Neuronal stem cell (in vitro differentiated cells): ENCODE results near the gene DUSP1.

Experiments
- DNase-seq: peaks from one replicate; pipeline ENCODE4 v3.0.0-alpha.2; 2013; ENCODE audit warnings: low spot score
- H2AFZ ChIP-seq: one replicate; pipeline ENCODE4 v1.6.1; 2013; ENCODE audit warnings: mild to moderate bottlenecking, low read length, inconsistent platforms
- H2AK5ac ChIP-seq: 2 replicates; pipeline ENCODE4 v1.6.1; 2013; ENCODE audit warnings: low read depth, mild to moderate bottlenecking, inconsistent platforms, low read length, moderate library complexity, mixed read lengths
- H2BK120ac ChIP-seq: 2 replicates; pipeline ENCODE4 v1.6.1; 2013; ENCODE audit warnings: low read depth, mild to moderate bottlenecking, inconsistent platforms, low read length, moderate library complexity, mixed read lengths
- H2BK12ac ChIP-seq: one replicate; pipeline ENCODE4 v1.6.1; 2013; ENCODE audit warnings: low read length, inconsistent platforms
- H2BK15ac ChIP-seq: 2 replicates; pipeline ENCODE4 v1.6.1; 2013; ENCODE audit warnings: mild to moderate bottlenecking, low read length, inconsistent platforms, mixed read lengths
- H2BK5ac ChIP-seq: one replicate; pipeline ENCODE4 v1.6.1; 2013; ENCODE audit warnings: inconsistent platforms, mild to moderate bottlenecking, low read length, moderate library complexity
- H3K14ac ChIP-seq: one replicate; pipeline ENCODE4 v1.6.1; 2013; ENCODE audit warnings: low read length, inconsistent platforms
- H3K18ac ChIP-seq: 2 replicates; pipeline ENCODE4 v1.6.1; 2013; ENCODE audit warnings: low read length, inconsistent platforms
- H3K23ac ChIP-seq: 2 replicates; pipeline ENCODE4 v1.6.1; 2013; ENCODE audit warnings: low read depth, mild to moderate bottlenecking, mixed read lengths, low read length, inconsistent platforms; ENCODE audit not compliant: poor library complexity
- H3K27ac ChIP-seq: replicated peaks from 3 replicates; pipeline ENCODE4 v1.5.1; 2013; ENCODE audit warnings: low read length, inconsistent platforms
- H3K27me3 ChIP-seq, 3 experiments: 2 replicates each; pipeline ENCODE4 v1.6.1; 2013; ENCODE audit warnings: low read length in 3 of 3, mild to moderate bottlenecking in 2 of 3, inconsistent platforms in 1 of 3, low read depth in 1 of 3, mixed read lengths in 1 of 3, moderate library complexity in 1 of 3; ENCODE audit not compliant: control insufficient read depth in 3 of 3, insufficient read depth in 3 of 3
- H3K36me3 ChIP-seq, 2 donors: replicated peaks in 1 of 2; 2 replicates each; pipeline ENCODE4 v1.6.1; 2013; ENCODE audit warnings: low read length in 2 of 2; ENCODE audit not compliant: control insufficient read depth in 2 of 2, insufficient read depth in 2 of 2
- H3K4ac ChIP-seq: 2 replicates; pipeline ENCODE4 v1.6.1; 2013; ENCODE audit warnings: inconsistent platforms, mild to moderate bottlenecking, low read length, moderate library complexity
- H3K4me1 ChIP-seq, 2 donors: 1 replicate in 1 of 2; 2 replicates in 1 of 2; pipeline ENCODE4 v1.6.1; 2013; ENCODE audit warnings: low read length in 2 of 2, low read depth in 1 of 2; ENCODE audit not compliant: control insufficient read depth in 2 of 2, insufficient read depth in 1 of 2
- H3K4me2 ChIP-seq: one replicate; pipeline ENCODE4 v1.6.1; 2013; ENCODE audit warnings: mild to moderate bottlenecking, low read length, inconsistent platforms; ENCODE audit not compliant: insufficient read depth, poor library complexity, severe bottlenecking
- H3K4me3 ChIP-seq, 2 donors: 2 replicates each; pipeline ENCODE4 v1.5.1; 2013; ENCODE audit warnings: low read length in 2 of 2, mild to moderate bottlenecking in 2 of 2, inconsistent platforms in 1 of 2, moderate library complexity in 1 of 2
- H3K79me1 ChIP-seq: one replicate; pipeline ENCODE4 v1.6.1; 2013; ENCODE audit warnings: low read depth, mild to moderate bottlenecking, inconsistent platforms, low read length, moderate library complexity
- H3K9ac ChIP-seq: one replicate; pipeline ENCODE4 v1.6.1; 2013; ENCODE audit warnings: mild to moderate bottlenecking, low read depth, low read length, inconsistent platforms; ENCODE audit not compliant: poor library complexity
- H3K9me3 ChIP-seq, 2 donors: replicated peaks in 1 of 2; 2 replicates each; pipeline versions ENCODE3 to v1.6.1; 2013; ENCODE audit warnings: low read length in 2 of 2, mild to moderate bottlenecking in 2 of 2, inconsistent platforms in 1 of 2, low read depth in 1 of 2, mixed read lengths in 1 of 2, moderate library complexity in 1 of 2; ENCODE audit not compliant: control insufficient read depth in 2 of 2, insufficient read depth in 1 of 2
- H4K8ac ChIP-seq: one replicate; pipeline ENCODE4 v1.6.1; 2013; ENCODE audit warnings: low read depth, mild to moderate bottlenecking, inconsistent platforms, low read length, moderate library complexity
- H4K91ac ChIP-seq: one replicate; pipeline ENCODE4 v1.6.1; 2013; ENCODE audit warnings: low read length, low read depth, mild to moderate bottlenecking, inconsistent platforms; ENCODE audit not compliant: poor library complexity
- WGBS, 2 donors: extraction: QIAGEN DNeasy Blood & Tissue Kit; methylation state at CpG; one replicate each; pipeline ENCODE4 v1.1.7; 2013; ENCODE audit warnings: missing lambda C conversion rate in 2 of 2, mixed read lengths in 1 of 2; ENCODE audit not compliant: insufficient read length in 2 of 2, insufficient replicate concordance in 1 of 2; ENCODE audit errors: extremely low coverage in 2 of 2; 5-methylcytosine and 5-hydroxymethylcytosine counted together

Gene DUSP1

GRCh38 chr5:172756764-172757393 is 14.1 kb downstream of the DUSP1 start:
- peaks cover 0 to 5% (median 0%) of the 10 kb centered on the region in 3 experiments for H3K27me3 ChIP-seq
- H2AK5ac ChIP-seq = no peak overlapping the region
- H2AFZ ChIP-seq = no peak overlapping the region
- H2BK15ac ChIP-seq = no peak overlapping the region
- no peak overlapping the region for H4K8ac ChIP-seq
- no peak overlapping the region for H4K91ac ChIP-seq
- H3K4me2 ChIP-seq = no peak overlapping the region
- no peak overlapping the region for H3K4me3 ChIP-seq
- no peak overlapping the region for H2BK120ac ChIP-seq
- DNase-seq = no peak
- H3K4me1 ChIP-seq = peaks cover 0 to 3% of the 10 kb centered on the region in 2 donors
- H3K36me3 ChIP-seq = no peaks in the 10 kb centered on the region
- H3K27ac ChIP-seq = no peak overlapping the region
- H3K14ac ChIP-seq = no peak overlapping the region
- peaks cover 0 to 2% of the 10 kb centered on the region in 2 donors for H3K9me3 ChIP-seq
- no peak overlapping the region for H3K18ac ChIP-seq
- H3K4ac ChIP-seq = no peak overlapping the region
- H2BK12ac ChIP-seq = no peak overlapping the region
- no CpG with 5 or more reads among the region's 10 CpGs for WGBS, 2 donors
- H3K9ac ChIP-seq = no peak overlapping the region
- no peaks in the 10 kb centered on the region for H3K79me1 ChIP-seq
- no peak overlapping the region for H3K23ac ChIP-seq
- H2BK5ac ChIP-seq = no peak overlapping the region

GRCh38 chr5:172754596-172755356 is 16.2 kb downstream of the DUSP1 start:
- H3K36me3 ChIP-seq = no peaks in the 10 kb centered on the region
- no peak overlapping the region for H2BK15ac ChIP-seq
- H2BK5ac ChIP-seq = no peak overlapping the region
- H3K4me3 ChIP-seq = no peak overlapping the region
- H2BK12ac ChIP-seq = no peak overlapping the region
- H4K8ac ChIP-seq = no peak overlapping the region
- H3K4ac ChIP-seq = no peak overlapping the region
- no peak overlapping the region for H3K23ac ChIP-seq
- no peak overlapping the region for H3K4me2 ChIP-seq
- peaks cover 0 to 5% (median 0%) of the 10 kb centered on the region in 3 experiments for H3K27me3 ChIP-seq
- no peak overlapping the region for H4K91ac ChIP-seq
- H3K14ac ChIP-seq = no peak overlapping the region
- H3K18ac ChIP-seq = no peak overlapping the region
- H3K9me3 ChIP-seq = peaks cover 0 to under 1% of the 10 kb centered on the region in 2 donors
- no peaks in the 10 kb centered on the region for H3K79me1 ChIP-seq
- WGBS, 2 donors = no CpG with 5 or more reads among the region's 6 CpGs
- H2AFZ ChIP-seq = no peak overlapping the region
- H3K9ac ChIP-seq = no peak overlapping the region
- H2BK120ac ChIP-seq = no peak overlapping the region
- DNase-seq = no peak
- no peak overlapping the region for H2AK5ac ChIP-seq
- H3K27ac ChIP-seq = no peak overlapping the region
- H3K4me1 ChIP-seq = peaks cover 0 to 3% of the 10 kb centered on the region in 2 donors

- H3K18ac ChIP-seq = no peak overlapping the region
- H3K9ac ChIP-seq = no peak overlapping the region
- H3K27me3 ChIP-seq = peaks cover 0 to 5% (median 0%) of the 10 kb centered on the region in 3 experiments
- no peak overlapping the region for H2BK120ac ChIP-seq
- peaks cover 0 to 1% of the 10 kb centered on the region in 2 donors for H3K9me3 ChIP-seq
- no peak overlapping the region for H3K14ac ChIP-seq
- H3K4me3 ChIP-seq = no peak overlapping the region
- H3K4ac ChIP-seq = no peak overlapping the region
- no peak overlapping the region for H4K91ac ChIP-seq
- H2BK5ac ChIP-seq = no peak overlapping the region
- H2BK12ac ChIP-seq = no peak overlapping the region
- peaks cover 3% of the 10 kb centered on the region in 2 donors for H3K4me1 ChIP-seq
- H2BK15ac ChIP-seq = no peak overlapping the region
- no peak overlapping the region for H3K4me2 ChIP-seq
- no peak overlapping the region for H3K27ac ChIP-seq
- no peaks in the 10 kb centered on the region for H3K36me3 ChIP-seq
- H3K79me1 ChIP-seq = no peaks in the 10 kb centered on the region
- no peak for DNase-seq
- no peak overlapping the region for H3K23ac ChIP-seq
- no peak overlapping the region for H2AFZ ChIP-seq
- H4K8ac ChIP-seq = no peak overlapping the region
- no CpG with 5 or more reads among the region's 2 CpGs for WGBS, 2 donors
- H2AK5ac ChIP-seq = no peak overlapping the region
These were observed 17.9 kb downstream of the DUSP1 start for GRCh38 chr5:172753101-172753500.

- H2AFZ ChIP-seq = no peak overlapping the region
- H2BK5ac ChIP-seq = no peak overlapping the region
- H4K91ac ChIP-seq = no peak overlapping the region
- no peak overlapping the region for H2BK120ac ChIP-seq
- H3K79me1 ChIP-seq = no peaks in the 10 kb centered on the region
- DNase-seq = no peak
- no peak overlapping the region for H3K27ac ChIP-seq
- peak overlapping the region; percentile 81 for H3K23ac ChIP-seq
- peak overlapping the region in 1 of 2 donors; percentile 61 for H3K4me3 ChIP-seq
- H3K27me3 ChIP-seq = peaks cover 0 to 5% (median 0%) of the 10 kb centered on the region in 3 experiments
- peak overlapping the region; percentile 59 for H2BK15ac ChIP-seq
- H4K8ac ChIP-seq = no peak overlapping the region
- peaks cover 2 to 3% of the 10 kb centered on the region in 2 donors for H3K4me1 ChIP-seq
- H3K18ac ChIP-seq = peak overlapping the region; percentile 42
- no peaks in the 10 kb centered on the region for H3K36me3 ChIP-seq
- peak overlapping the region; percentile 60 for H2BK12ac ChIP-seq
- H3K14ac ChIP-seq = peak overlapping the region; percentile 27
- H3K4me2 ChIP-seq = no peak overlapping the region
- no peak overlapping the region for H3K4ac ChIP-seq
- WGBS, 2 donors = 100% methylated on average over 2 to 8 of the region's 14 CpGs
- H3K9me3 ChIP-seq = peaks cover 2 to 12% of the 10 kb centered on the region in 2 donors
- H2AK5ac ChIP-seq = peak overlapping the region; percentile 60
- H3K9ac ChIP-seq = no peak overlapping the region
These were observed 19.1 kb downstream of the DUSP1 start for GRCh38 chr5:172751761-172752510.
